IgD-negative memory B cell (primary cell): ENCODE results near the gene SLC5A3. TPM values are rescaled to one million over a fixed set of nuclear protein-coding genes. Genes with fewer than 3 reads are reported as not detected.

Source experiments
- H3K27ac Mint-ChIP-seq, 3 donors: one replicate each; pipeline ENCODE4 v1.8.0; 2020 to 2022; ENCODE audit warnings: mild to moderate bottlenecking in 3 of 3, mixed read lengths in 3 of 3, moderate library complexity in 1 of 3
- H3K27me3 Mint-ChIP-seq: one replicate; pipeline ENCODE4 v1.8.0; 2021; ENCODE audit warnings: mixed read lengths
- H3K36me3 Mint-ChIP-seq: one replicate; pipeline ENCODE4 v1.8.0; 2020; ENCODE audit warnings: mild to moderate bottlenecking, mixed read lengths
- H3K4me1 Mint-ChIP-seq, 3 donors: one replicate each; pipeline ENCODE4 v1.8.0; 2020 to 2022; ENCODE audit warnings: mixed read lengths in 3 of 3, mild to moderate bottlenecking in 1 of 3
- H3K4me3 Mint-ChIP-seq, 4 donors: one replicate each; pipeline ENCODE4 v1.8.0; 2020 to 2022; ENCODE audit warnings: mild to moderate bottlenecking in 4 of 4, mixed read lengths in 4 of 4, moderate library complexity in 3 of 4
- H3K9me3 Mint-ChIP-seq, 3 donors: one replicate each; pipeline ENCODE4 v1.8.0; 2020 to 2021; ENCODE audit warnings: mixed read lengths in 3 of 3, mild to moderate bottlenecking in 1 of 3
- polyA plus RNA-seq: library from polyadenylated mRNA; unstranded; fragments of 300-500 nt; fragmentation: Illumina TruSeq; gene quantifications from one replicate; pipeline ENCODE4 v1.2.3, GENCODE V29; 2021

Gene SLC5A3
- polyA plus RNA-seq, 1 donor from 2014 or later, result 0.93 TPM

DNA sequence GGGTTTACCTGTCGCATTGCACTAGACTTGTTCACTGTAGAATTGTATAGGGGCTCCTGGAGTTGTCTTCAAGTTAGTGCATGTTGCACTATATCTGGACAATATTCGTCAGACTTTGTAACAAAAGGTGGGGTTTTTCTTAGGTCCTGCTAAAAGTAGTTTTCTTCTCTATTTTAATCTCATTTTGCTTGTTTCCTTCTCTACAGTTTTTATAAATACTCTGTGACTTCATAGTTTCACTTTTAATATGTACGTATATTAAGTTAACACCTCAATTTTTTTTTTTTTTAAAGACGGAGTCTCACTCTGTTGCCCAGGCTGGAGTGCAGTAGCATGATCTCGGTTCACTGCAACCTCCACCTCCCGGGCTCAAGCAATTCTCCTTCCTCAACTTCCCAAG lies 26.5 kb upstream of the SLC5A3 start:
- Mint-ChIP-seq H3K27ac (peak overlapping the region in 1 of 3 donors; percentile 86), H3K9me3 (peaks cover 0 to 3% (median 0%) of the 10 kb centered on the region in 3 donors), H3K4me3 (peak overlapping the region in 3 of 4 donors; percentile 51 to 90 (median 82)), H3K4me1 (peaks cover 8 to 12% (median 11%) of the 10 kb centered on the region in 3 donors), H3K36me3 (no peaks in the 10 kb centered on the region), H3K27me3 (no peaks in the 10 kb centered on the region)

DNA sequence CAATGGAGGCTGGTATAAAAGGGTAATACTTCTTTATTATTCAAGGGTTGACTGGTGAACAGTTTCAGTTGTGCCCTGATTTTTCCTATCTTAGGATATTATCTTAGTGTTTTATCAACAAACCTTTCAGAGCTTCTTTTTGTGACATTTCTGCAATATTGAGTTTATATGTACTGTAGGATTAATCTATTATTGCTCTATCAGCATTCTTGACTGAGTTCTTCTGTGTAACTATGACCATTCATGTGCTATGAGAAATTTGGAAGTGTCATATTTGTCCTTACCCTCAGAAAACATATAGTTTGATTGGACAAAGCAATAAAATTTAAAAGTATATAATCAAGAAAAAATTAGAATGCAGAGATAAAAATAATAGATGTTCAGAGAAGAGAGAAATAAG lies 25.5 kb upstream of the SLC5A3 start:
- no peaks in the 10 kb centered on the region for H3K27me3 Mint-ChIP-seq
- H3K27ac Mint-ChIP-seq, result no peak overlapping the region
- H3K4me3 Mint-ChIP-seq, result peak overlapping the region in 3 of 4 donors; percentile 10 to 90 (median 86)
- peaks cover 8 to 12% (median 11%) of the 10 kb centered on the region in 3 donors for H3K4me1 Mint-ChIP-seq
- H3K9me3 Mint-ChIP-seq, result no peaks in the 10 kb centered on the region
- no peaks in the 10 kb centered on the region for H3K36me3 Mint-ChIP-seq

DNA sequence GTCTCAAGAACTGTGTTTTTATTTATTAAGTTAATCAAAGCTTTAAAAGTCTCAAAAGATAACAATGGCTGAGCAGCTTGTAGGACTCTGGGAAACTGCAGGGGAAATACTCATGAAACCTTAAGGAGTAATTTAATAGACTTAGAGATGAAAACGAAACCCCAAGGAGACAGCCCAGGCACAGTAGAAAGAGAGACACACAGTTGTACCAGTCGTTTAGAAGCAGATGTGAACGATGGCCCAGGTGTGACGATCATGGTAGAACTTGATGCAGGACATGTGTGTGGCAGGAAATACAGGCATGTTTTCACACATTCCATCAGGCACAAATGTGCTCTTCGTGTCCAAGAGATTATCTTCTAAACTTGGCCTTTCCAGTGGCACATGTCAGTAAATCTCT lies 21.2 kb upstream of the SLC5A3 start:
- Mint-ChIP-seq H3K36me3 (no peaks in the 10 kb centered on the region), H3K27me3 (no peaks in the 10 kb centered on the region), H3K4me1 (peaks cover 4 to 11% (median 5%) of the 10 kb centered on the region in 3 donors), H3K4me3 (no peak overlapping the region), H3K9me3 (no peaks in the 10 kb centered on the region), H3K27ac (no peak overlapping the region)

DNA sequence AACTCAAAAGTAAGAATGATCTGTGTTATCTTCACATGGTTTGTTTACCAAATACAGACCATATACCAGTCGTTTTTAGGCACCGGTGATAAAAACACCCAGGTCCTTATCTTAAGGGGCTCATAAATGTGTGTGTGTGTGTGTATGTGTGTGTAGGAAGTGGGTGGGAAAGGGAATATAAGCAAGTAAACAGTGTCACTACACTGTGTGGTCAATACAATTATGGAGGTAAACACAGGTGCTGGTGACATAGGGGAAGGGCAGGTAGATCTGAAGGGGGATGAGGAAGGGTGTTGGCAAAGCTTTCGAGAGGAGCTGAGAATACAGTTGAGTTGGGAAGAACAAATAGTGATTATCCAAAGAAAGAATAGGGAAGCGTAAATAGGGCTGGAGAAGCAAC lies 19.1 kb upstream of the SLC5A3 start:
- Mint-ChIP-seq H3K36me3 (no peaks in the 10 kb centered on the region), H3K27ac (peak overlapping the region in 1 of 3 donors; percentile 32)

DNA sequence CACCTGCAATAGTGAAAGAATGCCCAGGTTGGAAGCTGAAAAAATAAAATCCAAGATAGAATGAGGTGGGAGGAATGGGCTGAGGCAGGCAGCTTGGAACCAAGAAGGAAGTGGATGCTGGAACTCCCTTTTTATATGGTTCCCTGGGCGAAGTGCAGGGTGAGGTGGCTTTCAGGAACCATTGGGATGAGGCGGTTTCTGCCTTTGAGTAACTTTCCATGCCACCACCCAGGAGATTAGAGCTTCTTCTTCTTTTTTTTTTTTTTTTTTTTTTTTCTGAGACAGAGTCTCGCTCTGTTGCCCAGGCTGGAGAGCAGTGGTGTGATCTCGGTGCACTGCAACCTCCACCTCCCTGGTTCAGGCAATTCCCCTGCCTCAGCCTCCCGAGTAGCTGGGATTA lies 17.8 kb upstream of the SLC5A3 start:
- H3K4me3 Mint-ChIP-seq, result peak overlapping the region in 1 of 4 donors; percentile 6
- no peak overlapping the region for H3K27ac Mint-ChIP-seq
- H3K4me1 Mint-ChIP-seq, result peaks cover 4 to 11% (median 5%) of the 10 kb centered on the region in 3 donors

More for the DNA sequence above, 19.1 kb upstream of the SLC5A3 start:
- H3K4me1 Mint-ChIP-seq, result peaks cover 4 to 11% (median 5%) of the 10 kb centered on the region in 3 donors
- H3K9me3 Mint-ChIP-seq, result no peaks in the 10 kb centered on the region
- no peaks in the 10 kb centered on the region for H3K27me3 Mint-ChIP-seq
- no peak overlapping the region for H3K4me3 Mint-ChIP-seq

DNA sequence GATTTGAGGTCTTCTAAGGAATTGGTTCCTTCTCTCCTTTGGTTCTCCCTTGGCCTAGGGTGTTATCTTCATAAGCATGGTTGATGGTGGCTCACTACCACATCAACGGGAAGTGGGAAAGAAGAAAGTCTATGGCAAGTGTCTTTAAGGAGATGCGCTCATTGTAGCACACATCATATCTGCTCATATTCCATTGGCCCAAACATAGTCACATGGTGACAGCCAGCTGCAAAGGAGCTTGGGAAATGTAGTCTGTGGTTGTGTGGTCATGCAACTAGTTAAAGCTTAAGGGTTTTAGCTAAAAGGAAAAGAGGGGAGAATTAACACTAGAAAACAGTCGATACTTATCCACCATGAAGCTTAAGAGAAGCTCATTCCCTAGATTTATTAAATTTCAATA lies 11.4 kb upstream of the SLC5A3 start:
- no peaks in the 10 kb centered on the region for H3K4me1 Mint-ChIP-seq
- H3K4me3 Mint-ChIP-seq, result no peak overlapping the region
- H3K36me3 Mint-ChIP-seq, result no peaks in the 10 kb centered on the region
- H3K27ac Mint-ChIP-seq, result no peak overlapping the region
- H3K27me3 Mint-ChIP-seq, result no peaks in the 10 kb centered on the region
- peaks cover 0 to 4% (median 3%) of the 10 kb centered on the region in 3 donors for H3K9me3 Mint-ChIP-seq

More for the DNA sequence above, 17.8 kb upstream of the SLC5A3 start:
- H3K9me3 Mint-ChIP-seq, result no peaks in the 10 kb centered on the region
- H3K27me3 Mint-ChIP-seq, result no peaks in the 10 kb centered on the region
- H3K36me3 Mint-ChIP-seq, result no peaks in the 10 kb centered on the region

DNA sequence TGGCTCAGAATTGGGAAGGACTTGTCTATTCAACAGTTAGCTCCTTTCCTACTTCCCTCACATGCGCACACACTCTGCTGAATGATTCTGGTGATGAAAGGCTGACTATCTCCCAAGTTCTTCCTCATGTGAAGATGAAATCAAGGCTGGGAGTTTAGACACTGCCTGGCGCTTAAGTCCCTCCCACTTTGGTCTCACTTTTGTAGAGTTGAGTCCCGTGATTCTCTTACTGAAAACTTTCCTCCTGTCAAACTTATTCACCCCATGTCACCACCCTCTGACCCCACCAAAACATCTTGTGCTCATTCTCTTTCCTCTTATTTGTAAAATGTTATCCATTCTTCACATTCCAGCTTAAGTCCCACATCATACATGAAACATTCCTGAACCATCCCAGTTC lies 8.4 kb upstream of the SLC5A3 start:
- Mint-ChIP-seq H3K4me1 (no peaks in the 10 kb centered on the region), H3K27me3 (no peaks in the 10 kb centered on the region), H3K9me3 (peaks cover 0 to 4% (median 3%) of the 10 kb centered on the region in 3 donors), H3K27ac (no peak overlapping the region), H3K36me3 (no peaks in the 10 kb centered on the region), H3K4me3 (no peak overlapping the region)

DNA sequence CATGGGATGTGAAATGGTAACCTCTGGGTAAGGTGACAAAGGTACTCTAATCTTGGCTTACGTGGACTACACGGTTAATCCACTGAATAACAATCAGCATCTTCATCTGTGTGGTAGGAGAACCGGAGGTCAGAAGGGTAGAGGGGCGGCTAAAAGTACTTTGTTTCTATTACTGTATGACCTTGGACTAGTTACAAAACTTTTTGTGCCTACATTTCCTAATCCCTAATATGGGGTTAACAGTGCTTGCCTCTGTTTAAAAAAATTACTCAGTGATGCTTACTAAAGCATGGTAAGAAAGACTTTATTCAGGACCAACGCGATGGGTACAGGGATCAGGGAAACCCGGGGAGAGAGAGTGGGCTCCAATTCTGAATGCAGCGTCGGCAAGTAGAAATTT lies 1.7 kb upstream of the SLC5A3 start:
- Mint-ChIP-seq H3K27me3 (no peaks in the 10 kb centered on the region), H3K9me3 (no peaks in the 10 kb centered on the region), H3K27ac (peak overlapping the region in 1 of 3 donors; percentile 95)

DNA sequence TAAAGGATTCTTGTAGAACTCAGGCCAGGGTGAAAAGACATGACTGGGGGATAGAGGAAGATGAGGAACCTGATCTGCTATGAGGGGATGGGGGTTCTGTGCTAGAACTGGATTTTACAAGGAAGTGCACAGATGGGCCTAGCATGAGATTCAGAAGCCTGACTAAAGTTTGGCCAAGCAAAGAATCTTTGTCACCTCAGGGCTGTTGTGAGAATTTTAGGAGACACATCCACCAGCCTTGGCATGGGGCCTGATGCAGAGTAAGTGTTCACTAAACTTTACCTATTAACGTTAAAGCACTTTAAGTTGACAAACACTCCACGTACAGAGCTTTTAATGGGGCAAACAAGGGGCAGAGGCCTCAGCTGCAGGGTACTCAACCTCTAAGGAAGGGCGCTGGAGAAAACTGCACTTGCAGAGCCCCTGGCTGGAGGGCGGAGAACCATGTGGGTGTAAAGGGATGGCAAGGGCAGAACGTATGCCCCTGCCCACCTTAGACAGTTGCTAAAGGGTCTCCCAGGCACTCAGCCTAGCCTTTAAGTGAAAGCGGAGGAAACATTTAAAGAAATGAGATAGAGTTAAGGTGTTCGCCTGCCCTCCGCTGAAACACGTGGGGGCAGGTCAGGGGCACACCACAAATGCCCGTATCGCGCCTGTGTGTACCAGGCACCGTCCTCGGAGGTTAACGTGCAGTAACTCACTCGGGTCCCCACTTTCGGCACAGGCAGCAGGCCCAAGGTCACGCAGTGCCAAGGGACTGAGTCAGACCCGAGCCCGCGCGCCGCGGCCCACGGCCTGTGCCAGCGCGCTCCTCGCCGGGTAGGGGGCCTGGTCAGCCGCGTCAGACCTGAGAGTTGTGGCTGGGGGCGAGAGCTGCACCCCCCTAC lies 990 bp upstream of the SLC5A3 start:
- peaks cover 31 to 34% (median 32%) of the 10 kb centered on the region in 3 donors for H3K4me1 Mint-ChIP-seq
- no peaks in the 10 kb centered on the region for H3K9me3 Mint-ChIP-seq
- H3K27me3 Mint-ChIP-seq, result no peaks in the 10 kb centered on the region
- peak overlapping the region; percentile 82 to 95 (median 94) for H3K4me3 Mint-ChIP-seq
- H3K36me3 Mint-ChIP-seq, result peaks cover 6% of the 10 kb centered on the region
- H3K27ac Mint-ChIP-seq, result peak overlapping the region; percentile 78 to 95 (median 82)

More for the DNA sequence above, 1.7 kb upstream of the SLC5A3 start:
- Mint-ChIP-seq H3K4me3 (peak overlapping the region; percentile 82 to 95 (median 94)), H3K4me1 (peaks cover 24 to 27% (median 26%) of the 10 kb centered on the region in 3 donors), H3K36me3 (peaks cover 4% of the 10 kb centered on the region)

DNA sequence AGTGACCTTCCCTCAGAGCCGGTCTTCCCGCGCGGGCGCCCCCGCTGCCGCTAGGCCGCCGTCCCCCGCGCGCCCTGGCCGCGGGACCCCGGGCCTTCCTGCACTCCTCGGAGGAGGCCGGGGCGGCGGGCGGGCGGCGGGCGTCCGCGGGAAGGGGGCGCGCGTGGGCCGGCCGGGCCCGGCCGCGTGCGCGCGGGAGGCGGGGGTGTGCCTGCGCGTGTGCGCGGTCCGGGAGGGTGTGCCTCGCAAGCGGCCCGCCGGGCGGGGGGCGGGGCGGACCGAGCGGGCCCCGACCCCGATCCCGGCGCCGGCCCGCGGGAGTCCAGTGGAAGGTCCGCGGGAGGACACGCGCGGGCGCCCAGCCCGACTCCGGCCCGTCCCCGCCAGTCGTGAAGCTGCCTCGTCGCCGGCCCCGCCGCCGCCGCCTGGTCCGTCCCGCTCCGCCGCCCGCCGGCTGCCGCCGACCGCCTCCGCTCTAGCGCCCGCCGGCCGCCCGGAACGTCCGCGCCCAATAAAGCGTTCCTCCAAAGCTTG lies 438 bp downstream of the SLC5A3 start:
- Mint-ChIP-seq H3K4me3 (peak overlapping the region; percentile 91 to 98 (median 96)), H3K4me1 (peaks cover 43 to 46% (median 44%) of the 10 kb centered on the region in 3 donors), H3K27me3 (no peaks in the 10 kb centered on the region), H3K36me3 (peaks cover 8% of the 10 kb centered on the region), H3K9me3 (no peaks in the 10 kb centered on the region), H3K27ac (peak overlapping the region; percentile 91 to 96 (median 91))

DNA sequence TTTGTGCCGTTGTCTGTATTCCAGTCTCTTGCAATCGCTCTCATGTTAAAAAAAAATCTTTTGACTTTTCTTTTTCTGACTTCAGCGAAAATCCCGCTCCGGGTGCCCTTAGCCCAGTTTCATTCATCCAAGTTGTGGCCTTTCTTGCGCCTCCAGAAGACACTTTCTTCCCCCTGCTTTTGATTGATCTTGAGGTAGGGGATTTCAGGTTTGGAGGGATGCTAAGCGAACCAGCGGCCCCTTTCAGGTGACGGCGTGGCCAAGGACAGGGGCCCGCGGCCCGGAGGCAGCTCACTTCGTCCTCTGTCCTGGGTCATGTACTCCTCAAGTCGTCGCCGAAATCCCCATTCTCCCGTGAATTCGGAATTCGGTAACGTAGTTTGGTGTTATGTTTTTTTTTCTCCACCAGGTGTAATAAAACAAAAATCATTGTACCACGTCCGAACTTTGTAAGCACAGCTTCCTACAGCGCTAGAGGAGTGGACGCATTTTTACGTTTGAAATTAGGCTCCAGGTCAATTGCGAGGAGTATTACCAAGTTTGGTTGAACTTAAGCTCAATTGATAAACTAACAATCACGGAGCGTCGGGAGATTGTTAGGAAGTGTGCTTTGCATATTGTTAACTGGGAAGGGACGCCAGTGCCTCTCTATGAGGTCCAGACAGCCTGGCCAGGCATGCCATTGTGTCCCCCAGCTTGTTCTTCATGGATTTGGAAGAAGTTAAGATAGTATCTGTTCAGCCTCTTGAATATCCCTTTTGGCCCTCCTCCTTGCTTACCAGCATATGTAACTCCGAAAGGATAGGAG lies 1.1 kb downstream of the SLC5A3 start:
- peak overlapping the region; percentile 91 to 96 (median 91) for H3K27ac Mint-ChIP-seq
- H3K4me3 Mint-ChIP-seq, result peak overlapping the region; percentile 91 to 98 (median 96)
- peaks cover 48 to 50% (median 49%) of the 10 kb centered on the region in 3 donors for H3K4me1 Mint-ChIP-seq
- peaks cover 10% of the 10 kb centered on the region for H3K36me3 Mint-ChIP-seq
- H3K27me3 Mint-ChIP-seq, result no peaks in the 10 kb centered on the region
- H3K9me3 Mint-ChIP-seq, result no peaks in the 10 kb centered on the region

DNA sequence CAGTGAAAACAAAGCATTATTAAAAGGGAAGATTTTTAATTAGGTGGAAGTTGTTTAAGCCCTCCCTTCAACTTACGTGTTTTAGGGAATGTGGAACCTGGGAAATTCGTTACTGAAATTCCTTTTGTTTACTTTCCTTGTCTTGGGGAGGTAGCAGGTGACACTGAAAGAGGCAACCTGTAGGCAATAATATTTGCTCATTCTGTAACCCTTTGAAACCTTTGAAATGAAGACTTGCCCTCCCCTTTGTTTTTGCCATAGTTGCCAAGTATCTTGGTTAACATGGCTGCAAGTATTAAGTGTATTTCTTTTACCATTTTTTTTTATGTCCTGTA lies 1.7 kb downstream of the SLC5A3 start:
- Mint-ChIP-seq H3K36me3 (peaks cover 10% of the 10 kb centered on the region), H3K4me3 (peak overlapping the region; percentile 91 to 98 (median 96)), H3K4me1 (peaks cover 54 to 56% (median 54%) of the 10 kb centered on the region in 3 donors), H3K27ac (peak overlapping the region in 2 of 3 donors; percentile 91 to 96), H3K27me3 (no peaks in the 10 kb centered on the region), H3K9me3 (no peaks in the 10 kb centered on the region)

DNA sequence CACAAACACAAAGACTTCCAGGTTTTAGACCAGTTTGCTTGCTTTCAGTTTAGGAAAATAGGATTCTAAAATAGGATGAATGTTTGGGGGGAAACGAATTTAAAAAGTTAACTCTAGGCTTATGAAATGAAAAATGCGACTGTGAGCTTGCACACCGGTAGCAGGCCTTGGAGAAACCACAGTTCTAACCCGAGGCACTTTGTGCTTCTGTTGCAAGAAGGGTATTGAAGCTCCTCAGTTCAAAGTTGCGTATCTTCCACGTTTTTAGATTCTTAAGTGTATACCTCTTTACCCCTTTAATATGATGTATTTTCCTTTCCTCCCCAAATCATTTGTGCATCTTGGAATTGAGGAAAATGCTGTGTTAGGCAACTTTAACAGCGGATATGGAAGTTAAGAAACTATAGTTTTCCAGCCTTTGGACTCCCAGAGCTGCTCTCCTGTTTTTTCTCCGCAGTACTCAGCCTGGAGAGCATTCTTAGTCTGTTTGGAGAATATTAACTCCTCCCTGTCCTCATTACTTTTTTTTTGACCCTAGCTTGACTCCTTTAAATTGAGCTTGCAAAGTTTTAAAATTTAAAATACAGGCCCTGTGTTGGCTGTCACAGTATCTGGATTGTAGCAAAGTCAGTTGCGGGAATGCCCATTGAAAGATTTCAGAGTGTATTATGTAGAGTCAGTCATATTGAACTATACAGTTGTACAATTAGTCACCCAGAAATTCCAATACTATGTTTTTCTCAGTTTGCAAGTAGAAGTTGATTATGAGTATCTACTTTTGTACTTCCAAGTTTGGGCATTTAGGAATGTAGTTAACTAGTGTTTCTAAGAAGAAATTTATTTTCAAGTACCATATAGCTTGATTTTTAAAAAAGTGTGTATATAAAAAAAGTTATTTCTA lies 2.6 kb downstream of the SLC5A3 start:
- peak overlapping the region; percentile 91 to 98 (median 96) for H3K4me3 Mint-ChIP-seq

DNA sequence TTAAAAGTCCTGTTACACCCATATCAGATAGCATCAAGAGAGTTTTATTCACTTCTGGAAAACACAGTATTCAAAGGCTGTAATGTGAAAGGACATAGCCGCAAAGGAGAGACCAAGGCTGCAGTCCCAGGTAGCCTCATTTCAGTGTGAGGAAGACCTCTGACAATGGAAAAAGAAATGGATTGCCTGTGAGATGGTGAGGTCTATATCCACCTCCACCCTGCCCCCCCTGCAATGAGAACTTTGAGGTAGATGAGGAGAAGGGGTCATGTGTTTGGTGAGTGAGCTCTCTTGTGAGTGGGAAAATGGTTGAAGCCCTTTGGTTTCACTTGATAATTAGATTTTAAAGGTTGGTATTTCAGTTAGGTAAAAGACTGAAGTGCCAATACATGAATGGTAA lies 3.5 kb downstream of the SLC5A3 start:
- no peaks in the 10 kb centered on the region for H3K9me3 Mint-ChIP-seq
- peak overlapping the region in 2 of 4 donors; percentile 5 to 59 for H3K4me3 Mint-ChIP-seq
- peaks cover 62 to 70% (median 63%) of the 10 kb centered on the region in 3 donors for H3K4me1 Mint-ChIP-seq
- peaks cover 10% of the 10 kb centered on the region for H3K36me3 Mint-ChIP-seq
- H3K27me3 Mint-ChIP-seq, result no peaks in the 10 kb centered on the region
- peak overlapping the region in 1 of 3 donors; percentile 13 for H3K27ac Mint-ChIP-seq

More for the DNA sequence above, 2.6 kb downstream of the SLC5A3 start:
- peaks cover 63% of the 10 kb centered on the region in 3 donors for H3K4me1 Mint-ChIP-seq
- H3K27ac Mint-ChIP-seq, result no peak overlapping the region
- H3K9me3 Mint-ChIP-seq, result no peaks in the 10 kb centered on the region
- H3K27me3 Mint-ChIP-seq, result no peaks in the 10 kb centered on the region
- peaks cover 10% of the 10 kb centered on the region for H3K36me3 Mint-ChIP-seq
